Posterior cingulate gyrus (tissue), 11 donors: ENCODE data around the gene C8G.

Experiments used
- DNase-seq, 10 donors: peaks; one replicate each; pipeline versions ENCODE4 v3.0.0 to v3.0.0-alpha.2; 2020 to 2021; ENCODE audit warnings: mixed read lengths in 3 of 10
- intact Hi-C: fragments of 100-400 bp; cut with DNase I; formaldehyde crosslinking; loops from one replicate; pipeline ENCODE4 v1.15.1; 2023

Gene C8G

DNA sequence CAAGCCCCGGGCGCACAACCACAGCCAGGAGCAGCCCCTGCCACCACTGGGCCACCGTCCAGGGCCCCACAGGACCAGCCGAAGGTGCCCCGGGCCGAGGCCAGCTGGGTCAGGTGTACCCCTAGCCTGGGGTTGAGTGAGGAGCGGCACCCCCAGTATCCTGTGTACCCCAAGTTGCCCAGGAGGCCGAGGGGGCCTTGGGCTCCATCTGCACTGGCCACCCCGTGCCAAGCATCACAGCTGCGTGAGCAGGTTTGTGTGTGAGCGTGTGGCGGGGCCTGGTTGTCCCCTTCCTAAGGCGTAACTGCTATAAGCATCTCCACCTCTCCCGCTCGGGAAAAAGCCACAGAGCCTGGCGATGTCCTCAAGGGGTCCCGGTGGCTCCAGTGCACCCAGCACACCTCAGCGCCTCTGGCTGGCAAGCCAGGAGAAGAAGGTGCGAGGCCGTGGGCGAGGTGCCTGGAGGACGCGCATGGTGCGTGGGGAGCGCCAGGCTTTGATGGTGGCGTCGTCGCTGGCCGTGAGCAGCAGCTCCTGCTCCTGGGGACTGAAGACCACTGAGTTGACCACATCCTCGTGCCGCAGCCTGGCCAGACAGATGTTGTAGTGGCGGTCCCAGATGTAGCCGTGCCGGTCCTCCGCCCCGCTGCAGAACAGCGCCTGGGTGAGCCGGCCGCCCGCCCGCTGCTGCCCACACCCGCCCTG, 4.4 kb upstream of the C8G start:
- peak in 1 of 10 donors; percentile 62 for DNase-seq
- intact Hi-C loops: loop anchor here (10.0 kb wide), 2 partner anchors 96 to 146 kb away; partner anchors contain the start of genes AJM1, CCDC183, PHPT1 and TMEM141

DNA sequence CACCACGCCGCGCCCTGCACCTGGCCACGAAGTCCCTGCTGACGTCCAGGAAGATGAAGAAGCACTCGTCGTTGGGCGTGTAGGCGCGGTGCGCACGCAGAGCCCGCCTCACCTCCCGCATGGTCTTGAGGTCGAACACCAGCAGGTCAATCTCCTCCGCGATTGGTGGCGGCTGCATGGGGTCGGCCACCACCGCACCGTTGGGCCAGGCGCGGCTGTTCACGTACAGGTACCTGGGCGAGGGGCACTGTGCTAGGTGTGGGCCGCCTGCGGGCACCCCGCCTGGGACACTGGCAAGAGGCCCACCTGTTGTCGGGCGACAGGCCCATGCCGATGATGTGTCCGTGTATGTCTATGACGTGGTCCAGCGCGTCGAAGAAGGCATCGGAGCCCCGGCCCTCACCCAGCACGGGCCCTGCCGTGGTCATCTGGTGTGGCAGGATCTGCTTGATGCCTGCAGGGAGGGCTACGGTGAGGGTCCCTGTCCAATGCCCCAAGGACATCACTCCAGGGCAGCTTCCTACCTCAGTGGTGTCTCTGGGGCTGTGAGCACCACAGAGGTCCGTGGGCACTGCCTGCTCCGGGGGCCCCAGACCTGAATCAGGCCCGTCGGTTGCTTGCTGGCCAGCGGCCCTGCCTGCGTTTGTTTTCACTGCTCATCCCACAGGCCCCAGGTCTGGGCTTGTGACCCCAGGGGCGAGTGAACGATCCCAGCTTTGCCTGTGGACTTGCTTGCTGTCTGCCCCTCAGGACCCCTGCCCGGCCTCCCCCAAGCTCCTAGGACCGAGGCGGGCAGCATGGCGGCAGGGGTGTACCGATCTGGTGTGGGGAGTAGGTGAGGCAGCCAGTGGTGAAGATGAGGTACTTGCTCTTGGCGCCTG, 3.6 kb upstream of the C8G start:
- intact Hi-C loops: loop anchor here (10.0 kb wide), 2 partner anchors 97 to 147 kb away; partner anchors contain the start of genes AJM1, CCDC183, PHPT1 and TMEM141
- DNase-seq: peak in 2 of 10 donors; percentile 66 to 76

- intact Hi-C loops: loop anchor here (10.0 kb wide), 2 partner anchors 97 to 147 kb away; partner anchors contain the start of genes AJM1, CCDC183, PHPT1 and TMEM141
Observed at GRCh38 chr9:136942112-136942880, 2.7 kb upstream of the C8G start.

DNA sequence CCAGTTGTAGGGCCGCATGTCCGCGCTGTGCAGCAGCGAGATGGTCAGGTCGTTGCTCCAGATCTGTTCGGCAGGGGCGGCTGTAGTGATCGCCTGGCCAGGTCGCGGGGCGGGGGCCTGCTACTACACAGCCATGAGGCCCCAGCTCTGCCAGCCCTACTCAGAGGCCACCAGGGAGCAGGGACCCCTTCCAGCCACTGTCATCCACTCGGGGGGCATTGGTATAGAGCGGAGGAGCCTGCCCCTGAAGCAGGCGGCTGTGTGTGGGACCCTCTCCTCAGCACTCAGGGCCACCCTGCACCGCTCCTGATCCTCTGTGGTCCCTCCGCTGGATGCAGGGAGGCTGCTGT, 2.2 kb upstream of the C8G start:
- intact Hi-C loops: loop anchor here (10.0 kb wide), 2 partner anchors 98 to 148 kb away; partner anchors contain the start of genes AJM1, CCDC183, PHPT1 and TMEM141
- peak in 3 of 10 donors; percentile 6 to 72 (median 64) for DNase-seq

More at GRCh38 chr9:136942112-136942880, 2.7 kb upstream of the C8G start:
- peak in 2 of 10 donors; percentile 72 to 80 for DNase-seq

GRCh38 chr9:136943291-136944211, 1.5 kb upstream of the C8G start:
- intact Hi-C loops: loop anchor here (10.0 kb wide), 2 partner anchors 99 to 149 kb away; partner anchors contain the start of genes AJM1, CCDC183, PHPT1 and TMEM141
- peak in 2 of 10 donors; percentile 51 to 86 for DNase-seq

DNA sequence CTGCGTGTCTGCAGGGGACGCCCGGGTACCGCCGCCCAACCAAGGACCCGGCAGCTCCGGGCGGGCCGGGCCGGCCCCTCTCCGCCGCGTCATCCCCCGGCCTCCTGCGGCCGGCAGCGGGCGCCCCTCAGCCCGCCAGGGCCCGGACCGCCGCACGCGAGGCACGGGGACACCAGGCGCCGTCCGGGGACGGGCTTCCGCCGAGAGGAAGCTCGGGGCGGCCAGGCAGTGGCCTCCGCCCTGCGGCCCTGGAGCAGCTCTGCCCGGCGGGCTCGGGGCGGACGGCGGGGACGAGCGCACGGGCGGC, 878 bp upstream of the C8G start:
- DNase-seq: no peak
- intact Hi-C loops: loop anchor here (10.0 kb wide), 2 partner anchors 99 to 149 kb away; partner anchors contain the start of genes AJM1, CCDC183, PHPT1 and TMEM141

DNA sequence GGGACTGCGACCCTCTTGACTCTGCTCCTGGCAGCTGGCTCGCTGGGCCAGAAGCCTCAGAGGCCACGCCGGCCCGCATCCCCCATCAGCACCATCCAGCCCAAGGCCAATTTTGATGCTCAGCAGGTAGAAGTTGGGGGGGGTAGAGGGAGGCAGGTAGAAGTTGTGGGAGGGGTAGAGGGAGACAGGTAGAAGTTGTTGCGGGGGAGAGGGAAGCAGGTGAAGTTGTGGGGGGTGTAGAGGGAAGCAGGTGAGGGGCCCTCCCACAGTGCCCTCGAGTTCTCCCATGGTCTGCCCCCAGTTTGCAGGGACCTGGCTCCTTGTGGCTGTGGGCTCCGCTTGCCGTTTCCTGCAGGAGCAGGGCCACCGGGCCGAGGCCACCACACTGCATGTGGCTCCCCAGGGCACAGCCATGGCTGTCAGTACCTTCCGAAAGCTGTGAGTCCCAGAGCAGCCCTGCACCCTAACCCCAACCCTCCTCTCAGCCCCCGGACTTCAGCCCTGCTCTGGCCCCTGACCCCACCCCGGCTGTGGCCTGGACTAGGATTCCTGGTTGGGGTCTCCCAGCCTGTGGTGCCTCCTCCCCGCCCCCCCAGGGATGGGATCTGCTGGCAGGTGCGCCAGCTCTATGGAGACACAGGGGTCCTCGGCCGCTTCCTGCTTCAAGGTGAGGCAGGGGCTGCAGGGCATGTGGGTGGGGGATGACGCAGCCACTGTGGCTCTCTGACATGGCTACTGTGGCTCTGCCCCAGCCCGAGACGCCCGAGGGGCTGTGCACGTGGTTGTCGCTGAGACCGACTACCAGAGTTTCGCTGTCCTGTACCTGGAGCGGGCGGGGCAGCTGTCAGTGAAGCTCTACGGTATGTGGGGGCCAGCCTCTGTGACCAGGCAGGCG, 537 bp downstream of the C8G start:
- intact Hi-C loops: loop anchor here (10.0 kb wide), 2 partner anchors 101 to 151 kb away; partner anchors contain the start of genes AJM1, CCDC183, PHPT1 and TMEM141
- no peak for DNase-seq

- intact Hi-C loops: loop anchor here (10.0 kb wide), 2 partner anchors 102 to 152 kb away; partner anchors contain the start of genes AJM1, CCDC183, PHPT1 and TMEM141
- no peak for DNase-seq
Observed at GRCh38 chr9:136946228-136947027, 1.4 kb downstream of the C8G start.

GRCh38 chr9:136947028-136947891, 2.2 kb downstream of the C8G start:
- intact Hi-C loops: loop anchor here (10.0 kb wide), 2 partner anchors 102 to 152 kb away; partner anchors contain the start of genes AJM1, CCDC183, PHPT1 and TMEM141
- peak in 4 of 10 donors; percentile 25 to 93 (median 50) for DNase-seq

DNA sequence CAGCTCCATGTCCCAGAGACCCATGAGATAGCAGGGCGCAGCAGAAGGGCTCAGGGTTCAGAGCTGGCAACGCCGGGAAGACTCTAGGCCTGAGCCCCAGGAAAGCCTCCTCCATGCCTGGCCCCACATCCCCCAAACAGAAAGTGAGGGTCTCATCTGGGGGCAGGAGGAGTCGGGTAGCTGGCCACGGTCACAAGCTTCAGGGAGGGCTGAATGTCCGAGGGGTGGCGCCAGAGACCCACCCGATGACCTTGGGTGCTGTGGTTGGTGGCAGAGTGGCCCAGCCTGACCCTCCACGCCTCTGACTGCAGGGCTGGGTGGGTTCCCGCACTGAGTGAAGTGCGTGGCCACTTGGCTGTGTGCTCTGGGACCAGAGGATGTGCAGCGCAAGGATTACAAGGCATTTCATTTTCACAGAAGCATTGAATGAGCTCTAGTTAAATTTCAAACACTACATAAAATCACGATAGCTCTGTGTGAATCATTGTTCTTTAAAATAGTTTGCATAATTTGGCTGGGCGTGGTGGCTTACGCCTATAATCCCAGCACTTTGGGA, 3.0 kb downstream of the C8G start:
- DNase-seq: peak in 9 of 10 donors; percentile 57 to 95 (median 74)
- intact Hi-C loops: loop anchor here (1.0 to 10.0 kb wide), 4 partner anchors 29 to 153 kb away; partner anchors contain the start of genes AJM1, CCDC183, PHPT1 and PTGDS

- DNase-seq: no peak
- intact Hi-C loops: loop anchor here (2.0 to 10.0 kb wide), 3 partner anchors 27 to 155 kb away; partner anchors contain the start of genes AJM1, CCDC183, PHPT1 and PTGDS
Observed at GRCh38 chr9:136949239-136949816, 4.3 kb downstream of the C8G start.

DNA sequence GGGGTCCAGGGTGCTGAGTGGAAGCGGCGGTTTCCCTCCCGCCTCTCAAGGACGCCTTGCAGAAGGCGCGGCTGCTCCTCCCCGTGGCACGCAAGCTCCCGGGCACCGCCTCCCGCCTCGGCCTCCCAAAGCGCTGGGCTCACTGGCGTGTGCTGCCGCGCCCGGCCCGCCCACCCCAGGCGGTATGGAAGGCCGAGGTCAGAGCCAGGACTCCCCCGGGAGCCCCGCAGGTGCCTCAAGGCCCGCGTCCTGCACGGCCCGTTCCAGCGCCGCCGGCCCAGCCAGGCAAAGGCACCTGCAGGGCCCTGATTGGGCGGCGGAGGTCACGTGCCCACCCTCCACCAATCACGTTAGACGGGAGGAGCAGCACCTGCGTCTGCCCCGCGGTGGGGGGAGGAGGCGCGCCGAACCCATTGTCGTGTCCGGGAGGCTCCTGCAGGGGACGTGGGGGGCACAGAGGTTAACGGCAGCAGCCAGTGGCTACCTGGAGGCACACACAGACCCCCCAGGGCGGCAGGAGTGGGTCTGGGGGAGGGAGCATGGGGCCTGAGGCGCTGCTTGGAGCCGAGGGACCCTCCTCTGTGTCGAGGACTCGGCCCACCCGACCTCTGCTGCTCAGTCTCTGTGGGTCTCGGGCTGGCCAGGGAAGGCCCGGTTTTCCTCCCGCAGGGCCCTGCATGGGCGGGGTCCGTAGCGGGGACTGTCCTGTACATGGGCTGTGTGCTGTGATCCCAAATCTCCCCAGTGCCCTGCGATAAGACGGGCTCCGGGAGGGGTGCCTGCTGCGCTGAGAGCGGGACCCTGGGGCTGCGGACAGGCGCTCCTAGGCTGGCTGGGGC, 5.0 kb downstream of the C8G start:
- DNase-seq: peak; percentile 97 to 100 (median 99)
- intact Hi-C loops: loop anchor here (2.0 to 10.0 kb wide), 3 partner anchors 27 to 155 kb away; partner anchors contain the start of genes AJM1, CCDC183, PHPT1 and PTGDS

DNA sequence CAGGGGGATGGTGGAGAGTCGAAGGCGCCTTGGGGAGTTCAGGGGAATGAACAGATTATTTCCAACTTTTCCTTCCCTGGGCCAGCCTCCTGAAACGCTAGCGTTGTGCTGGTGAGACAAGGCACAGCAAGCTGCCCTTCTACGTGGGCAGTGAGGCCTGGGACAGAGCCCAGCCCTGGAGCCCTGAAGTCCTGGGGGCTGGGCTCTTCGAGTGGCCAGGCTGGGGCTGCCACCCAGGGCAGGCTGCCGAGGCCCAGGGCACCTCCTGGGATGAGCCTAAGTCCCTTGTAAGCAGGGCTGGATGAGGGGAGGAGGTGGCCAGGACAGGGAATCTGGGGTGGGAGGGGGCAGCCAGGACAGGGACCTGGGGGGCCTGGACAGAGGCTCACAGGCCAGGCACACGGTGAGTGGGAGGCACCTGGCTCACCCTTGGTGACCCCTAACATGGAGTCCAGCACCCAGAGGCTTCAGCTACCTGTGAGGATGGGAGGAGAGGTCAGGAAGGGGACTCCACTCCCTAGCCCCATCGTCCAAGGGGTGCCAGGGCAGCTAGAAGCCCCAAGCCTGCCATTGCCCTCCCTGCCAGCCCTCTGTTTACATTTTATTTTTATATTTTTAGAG, 5.7 kb downstream of the C8G start:
- intact Hi-C loops: no loop called here
- no peak for DNase-seq
